Ovary (tissue), 9 donors: ENCODE measurements around the gene SLC48A1. TPM values are rescaled to one million over a fixed set of nuclear protein-coding genes. Genes with fewer than 3 reads are reported as not detected.

Experiments used
- DNase-seq, 5 donors: peaks; one replicate each; pipeline ENCODE4 v3.0.0-alpha.2; 2019 to 2020
- H3K27ac ChIP-seq, 2 donors: fragments of 200-600 bp; one replicate each; pipeline versions ENCODE4 v1.5.1 to v1.8.0; 2019 to 2022
- H3K27me3 ChIP-seq: fragments of 200-600 bp; one replicate; pipeline ENCODE4 v1.8.0; 2022
- H3K36me3 ChIP-seq: fragments of 200-600 bp; sonication (generic); one replicate; pipeline ENCODE4 v1.5.1; 2019
- H3K4me1 ChIP-seq: one replicate; pipeline ENCODE4 v1.8.1; 2013; ENCODE audit warnings: mild to moderate bottlenecking, moderate library complexity; ENCODE audit not compliant: insufficient read depth
- H3K4me3 ChIP-seq: fragments of 200-600 bp; sonication (generic); one replicate; pipeline ENCODE4 v1.5.1; 2017
- H3K9me3 ChIP-seq, 2 donors: fragments of 200-600 bp in 1 of 2; sonication (generic) in 1 of 2; one replicate each; pipeline versions ENCODE4 v1.5.1 to v1.8.1; 2013 to 2019; ENCODE audit warnings: mild to moderate bottlenecking in 1 of 2, moderate library complexity in 1 of 2
- CTCF ChIP-seq, 3 donors: fragments of 450-650 bp in 2 of 3; fragments of 200-600 bp in 1 of 3; IDR thresholded peaks; one replicate each; pipeline versions ENCODE4 v1.5.1 to v1.8.0; 2016 to 2022; ENCODE audit warnings: antibody characterized with exemption in 3 of 3, mild to moderate bottlenecking in 1 of 3
- EP300 ChIP-seq: sonication (generic); formaldehyde crosslinking; IDR thresholded peaks from one replicate; pipeline ENCODE4 v1.6.1; 2017; ENCODE audit warnings: antibody characterized with exemption
- POLR2A ChIP-seq: fragments of 450-650 bp; IDR thresholded peaks from one replicate; pipeline ENCODE4 v1.6.1; 2017; ENCODE audit warnings: antibody characterized with exemption, mild to moderate bottlenecking, moderate library complexity
- WGBS, 3 donors: extraction: QIAGEN DNeasy Blood & Tissue Kit in 1 of 3; methylation state at CpG; one replicate each; pipeline versions ENCODE4 v1.1.5 to v1.1.7; 2013 to 2017; 5-methylcytosine and 5-hydroxymethylcytosine counted together
- intact Hi-C, 4 donors: fragments of 100-400 bp; cut with DNase I; formaldehyde crosslinking; loops; one replicate each; pipeline versions ENCODE4 v1.11.0 to v1.15.1; 2022 to 2023
- polyA plus RNA-seq, 2 donors: library from polyadenylated mRNA; stranded (reverse); fragments of 200-250 nt in 1 of 2; fragments of 350-450 nt in 1 of 2; fragmentation: Illumina TruSeq in 1 of 2; extraction: RNeasy Lipid Tissue Mini Kit (QIAGEN cat#74804) in 1 of 2; gene quantifications; one replicate each; pipeline ENCODE4 v1.2.3, GENCODE V29; 2013 to 2014
- total RNA-seq, 7 donors: library from RNA; depleted of rRNA in 2 of 7; stranded (reverse); fragments of >200 nt in 2 of 7; fragmentation: NEBNext Ultra II Directional in 3 of 7; extraction: Animal tissue kit (Norgen Biotek cat#: 25700) in 3 of 7; gene quantifications; one replicate each; pipeline versions ENCODE4 v1.1.0 to v1.2.4, GENCODE V29; 2016 to 2023
- donor health status: DM: no; HTN: no; CAD: no; lungs with moderate emphysema.
- donor health status: DM: no; HTN: no; CAD: no.
- donor health status: Bipolar disorder and iron deficiency.
- donor health status: DM: yes; HTN: yes; CAD: no.
- donor health status: DM: no; HTN: no; CAD: no.
- donor health status: DM: yes; HTN: yes; CAD: no.

SLC48A1 gene
- total and polyA plus RNA-seq, 9 donors: 24.1 to 143 (median 68.7) TPM

- Histone ChIP-seq H3K27me3 (no peaks in the 10 kb centered on the region), H3K27ac (peak overlapping the region; percentile 68 to 91), H3K9me3 (no peaks in the 10 kb centered on the region), H3K4me1 (peaks cover 37% of the 10 kb centered on the region), H3K36me3 (no peaks in the 10 kb centered on the region), H3K4me3 (no peak overlapping the region)
- 49 to 76% (median 63%) methylated on average over 11 to 17 of the region's 17 CpGs for WGBS, 3 donors
- TF ChIP-seq EP300 (no peak), CTCF (IDR thresholded peaks at IDR 0.05) (peak in 1 of 3 donors; percentile 10)
- intact Hi-C loops: loop anchor here in 2 of 4 donors (5.0 to 10.0 kb wide), 2 partner anchors 39 to 97 kb away; no protein-coding TSS in a partner anchor
- DNase-seq: peak; percentile 62 to 78 (median 73)
Measured at GRCh38 chr12:47737936-47738594, 35.0 kb upstream of the SLC48A1 start.

GRCh38 chr12:47739297-47739696 is 33.7 kb upstream of the SLC48A1 start:
- H3K36me3 ChIP-seq: no peaks in the 10 kb centered on the region
- no peaks in the 10 kb centered on the region for H3K9me3 ChIP-seq
- DNase-seq: no peak
- H3K4me1 ChIP-seq: peaks cover 36% of the 10 kb centered on the region
- 88 to 90% (median 90%) methylated on average over 3 of the region's 3 CpGs for WGBS, 3 donors
- peak overlapping the region; percentile 48 to 51 for H3K27ac ChIP-seq
- no peaks in the 10 kb centered on the region for H3K27me3 ChIP-seq
- H3K4me3 ChIP-seq: no peak overlapping the region
- intact Hi-C loops: loop anchor here in 2 of 4 donors (5.0 to 10.0 kb wide), 2 partner anchors 38 to 96 kb away; no protein-coding TSS in a partner anchor
- TF ChIP-seq EP300 (no peak), POLR2A (no peak), CTCF (IDR thresholded peaks at IDR 0.05) (no peak)

- no peaks in the 10 kb centered on the region for H3K9me3 ChIP-seq
- DNase-seq: no peak
- H3K36me3 ChIP-seq: no peaks in the 10 kb centered on the region
- H3K4me1 ChIP-seq: peaks cover 31% of the 10 kb centered on the region
- TF ChIP-seq CTCF (IDR thresholded peaks at IDR 0.05): no peak
- no peak for TF ChIP-seq POLR2A
- TF ChIP-seq EP300: no peak
- H3K27me3 ChIP-seq: no peaks in the 10 kb centered on the region
- H3K27ac ChIP-seq: peak overlapping the region; percentile 48 to 51
- WGBS, 3 donors: 84 to 93% (median 86%) methylated on average over 12 of the region's 12 CpGs
- intact Hi-C loops: loop anchor here in 3 of 4 donors (5.0 to 10.0 kb wide), 3 partner anchors 33 to 95 kb away; partner anchors contain the start of gene RPAP3 (in 1 of the 3)
- H3K4me3 ChIP-seq: no peak overlapping the region
Measured at GRCh38 chr12:47739979-47740378, 33.1 kb upstream of the SLC48A1 start.

- Histone ChIP-seq H3K27me3 (no peaks in the 10 kb centered on the region), H3K36me3 (no peaks in the 10 kb centered on the region), H3K4me1 (peaks cover 23% of the 10 kb centered on the region), H3K4me3 (no peak overlapping the region), H3K27ac (peak overlapping the region; percentile 51 to 52), H3K9me3 (no peaks in the 10 kb centered on the region)
- intact Hi-C loops: loop anchor here in 2 of 4 donors (5.0 kb wide), 2 partner anchors 33 to 37 kb away; partner anchors contain the start of gene RPAP3 (in 1 of the 2)
- WGBS, 3 donors: 77 to 81% (median 78%) methylated on average over 21 of the region's 21 CpGs
- TF ChIP-seq EP300: no peak
- TF ChIP-seq POLR2A: no peak
- TF ChIP-seq CTCF (IDR thresholded peaks at IDR 0.05): no peak
- DNase-seq: no peak
Measured at GRCh38 chr12:47740606-47741339, 32.3 kb upstream of the SLC48A1 start.
